Adrenal gland (tissue), 5 donors: ENCODE measurements around the gene OR10G3.

Source experiments
- CTCF ChIP-seq, 6 experiments: fragments of 450-650 bp in 4 of 6; fragments of 200-600 bp in 2 of 6; sonication (generic) in 1 of 6; IDR thresholded peaks; 1 replicate in 5 of 6; 2 replicates in 1 of 6; pipeline versions ENCODE4 v1.5.1 to v1.8.0; 2016 to 2021; ENCODE audit warnings: antibody characterized with exemption in 6 of 6, mild to moderate bottlenecking in 2 of 6, moderate library complexity in 1 of 6
- POLR2A ChIP-seq, 2 donors: fragments of 450-650 bp; IDR thresholded peaks; one replicate each; pipeline ENCODE4 v1.6.1; 2017; ENCODE audit warnings: antibody characterized with exemption in 2 of 2, mild to moderate bottlenecking in 2 of 2, moderate library complexity in 1 of 2
- donor health status: DM: no; HTN: no; CAD: no.

DNA sequence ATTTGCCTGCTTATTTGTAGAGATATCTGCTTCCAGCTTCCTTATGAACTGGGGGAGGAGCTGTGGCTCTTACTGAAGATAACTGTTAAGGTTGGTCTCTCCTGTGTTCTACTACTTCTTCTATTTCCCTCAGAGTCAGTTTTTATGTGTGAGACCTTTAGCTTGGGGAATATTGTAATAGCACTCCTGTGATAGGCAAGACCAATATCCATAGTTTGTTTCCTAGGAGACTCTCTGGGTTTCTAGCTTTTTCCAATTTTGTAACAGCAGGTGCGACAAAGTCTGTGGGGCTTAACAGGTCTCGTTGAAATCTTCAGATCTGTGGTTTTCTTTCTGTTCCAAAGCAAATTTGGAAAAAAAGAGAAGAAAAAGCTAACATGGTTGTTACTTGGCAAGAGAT, at the start of gene OR10G3:
- TF ChIP-seq CTCF (IDR thresholded peaks at IDR 0.05) (no peak), POLR2A (IDR thresholded peaks at IDR 0.05) (no peak)
